HG02981 (cell line): ENCODE results near the gene CD300LG.

ENCODE experiments used
- ATAC-seq: cut with Tn5 transposase; IDR thresholded peaks from one replicate; pipeline ENCODE4 v1.9.1; 2021; ENCODE audit warnings: mild to moderate bottlenecking, moderate library complexity; ENCODE audit not compliant: unreplicated experiment

Gene CD300LG

DNA sequence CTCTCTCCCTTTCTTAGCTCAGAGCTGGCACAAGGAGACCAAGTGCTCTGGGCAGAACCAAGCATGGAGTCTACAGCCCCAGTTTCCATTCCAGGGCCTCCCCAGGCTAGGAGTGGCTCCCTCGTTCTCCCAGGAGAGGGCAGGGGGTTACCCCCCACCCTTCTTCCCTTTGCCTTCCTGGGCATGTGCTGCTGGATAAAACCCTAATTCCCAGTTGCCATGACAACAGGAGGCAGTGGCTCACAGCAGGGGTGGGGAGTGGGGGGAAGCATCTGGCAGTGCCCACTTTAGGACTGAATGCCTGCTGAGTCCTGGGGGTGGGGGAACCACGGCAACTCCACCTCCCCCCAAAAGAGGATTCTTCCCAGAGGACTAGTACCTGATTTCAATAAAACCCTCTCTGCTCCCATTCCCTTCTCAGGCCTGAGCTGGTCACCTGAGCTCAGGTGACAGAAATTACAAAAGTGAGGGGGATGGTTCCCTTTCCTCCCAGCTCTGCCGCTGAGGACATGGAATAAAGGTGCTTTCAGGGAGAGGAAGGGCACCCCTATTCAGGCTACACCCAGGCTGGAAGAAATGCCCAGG lies 58.5 kb downstream of the CD300LG start:
- no peak for ATAC-seq

DNA sequence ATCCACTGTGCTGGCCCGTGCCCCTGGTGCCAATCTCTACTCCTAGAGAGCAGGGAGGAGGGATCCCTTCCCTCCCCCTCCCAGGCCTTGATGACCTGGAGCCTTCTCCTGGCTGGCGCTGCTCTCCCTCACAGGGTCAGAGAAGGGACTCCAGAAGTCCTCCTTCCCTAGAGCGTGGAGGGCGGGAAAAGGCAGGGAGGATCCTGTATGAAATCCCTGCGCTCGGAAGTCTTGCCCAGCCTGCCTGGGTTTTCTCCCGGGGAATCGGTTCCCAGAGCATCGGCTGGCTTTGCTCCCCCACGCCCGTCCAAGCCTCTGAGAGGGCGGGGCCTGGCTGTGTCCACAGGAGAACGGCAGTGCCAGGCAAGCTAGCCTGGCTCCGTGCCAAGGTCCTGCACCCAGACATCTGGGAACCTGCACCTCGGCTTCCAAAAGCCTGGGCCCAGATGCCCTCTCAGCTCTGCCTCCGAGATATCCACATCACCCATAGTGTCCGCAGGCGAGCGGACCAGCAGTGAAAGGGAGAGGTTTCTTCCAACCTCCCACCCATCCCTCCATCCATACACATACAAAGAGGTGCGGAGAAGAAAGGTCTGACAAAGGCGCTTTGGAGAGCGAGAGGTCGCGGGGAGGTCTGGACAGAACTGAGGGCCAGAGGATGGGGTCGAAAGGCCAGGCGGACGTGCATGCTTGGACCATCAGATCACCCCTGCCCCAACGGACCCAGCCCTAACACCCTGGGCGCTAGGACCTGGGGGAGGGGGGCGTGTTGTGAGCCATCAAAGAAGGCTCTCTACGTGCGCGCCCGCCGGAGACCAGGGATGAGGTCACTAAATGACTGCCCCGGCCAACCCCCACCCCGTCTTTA lies 59.2 kb downstream of the CD300LG start:
- no peak for ATAC-seq

DNA sequence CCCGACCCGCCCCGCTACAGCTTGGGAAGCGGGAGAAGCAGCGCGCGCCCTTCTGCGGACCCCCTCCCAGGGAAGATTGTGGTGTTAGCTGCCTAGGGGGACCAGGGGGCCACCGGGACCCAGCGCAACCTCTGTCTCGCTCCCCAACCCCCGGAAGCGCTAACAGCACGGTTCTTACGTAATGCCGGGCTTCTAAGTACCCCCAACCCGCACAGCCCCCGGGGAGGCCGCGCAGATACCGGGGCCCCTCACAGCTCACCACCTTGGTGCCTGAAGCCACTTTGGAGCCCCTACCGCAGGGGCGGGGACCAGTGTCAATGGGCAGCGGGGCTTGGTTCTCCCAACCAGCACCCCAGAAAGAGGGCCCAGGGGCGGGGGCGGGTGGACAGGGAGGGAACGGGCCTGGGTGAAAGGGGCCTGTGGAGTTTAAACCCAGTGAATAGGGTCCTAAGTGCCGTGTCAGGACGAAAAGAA lies 60.0 kb downstream of the CD300LG start:
- no peak for ATAC-seq

DNA sequence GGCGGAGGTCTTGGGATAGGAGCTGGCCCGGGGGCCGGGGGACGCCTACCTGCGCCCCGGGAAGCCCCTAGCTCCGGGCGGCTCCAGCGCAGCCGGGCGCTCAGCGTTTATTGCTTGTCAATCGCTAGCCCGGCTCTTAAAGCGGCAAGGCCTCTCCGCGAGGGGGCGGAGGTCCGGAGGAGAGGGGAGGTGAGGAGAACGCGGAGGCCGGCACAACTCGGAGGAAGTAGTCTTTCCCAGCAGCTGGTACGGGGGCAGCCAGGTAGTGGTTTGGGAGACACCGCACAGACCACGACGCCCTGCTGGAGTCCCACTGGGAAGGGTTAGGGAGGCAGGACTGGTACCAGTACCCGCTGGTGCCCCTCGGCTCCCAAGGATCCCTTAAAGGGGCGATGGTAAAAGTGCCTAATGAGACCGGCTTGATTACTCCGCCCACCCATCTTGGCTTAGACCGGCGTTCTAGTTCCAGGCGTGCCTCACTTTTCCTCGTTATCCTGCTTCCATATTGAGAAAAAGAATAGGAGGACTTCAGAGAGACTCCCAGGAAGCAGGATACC lies 60.5 kb downstream of the CD300LG start, which contains the start of gene MPP2:
Gene MPP2 (minus strand): TSS at position 112 of the 557 bp plus-strand sequence. CDS start 3,076 bp downstream, outside the sequence.
- ATAC-seq, result no peak

DNA sequence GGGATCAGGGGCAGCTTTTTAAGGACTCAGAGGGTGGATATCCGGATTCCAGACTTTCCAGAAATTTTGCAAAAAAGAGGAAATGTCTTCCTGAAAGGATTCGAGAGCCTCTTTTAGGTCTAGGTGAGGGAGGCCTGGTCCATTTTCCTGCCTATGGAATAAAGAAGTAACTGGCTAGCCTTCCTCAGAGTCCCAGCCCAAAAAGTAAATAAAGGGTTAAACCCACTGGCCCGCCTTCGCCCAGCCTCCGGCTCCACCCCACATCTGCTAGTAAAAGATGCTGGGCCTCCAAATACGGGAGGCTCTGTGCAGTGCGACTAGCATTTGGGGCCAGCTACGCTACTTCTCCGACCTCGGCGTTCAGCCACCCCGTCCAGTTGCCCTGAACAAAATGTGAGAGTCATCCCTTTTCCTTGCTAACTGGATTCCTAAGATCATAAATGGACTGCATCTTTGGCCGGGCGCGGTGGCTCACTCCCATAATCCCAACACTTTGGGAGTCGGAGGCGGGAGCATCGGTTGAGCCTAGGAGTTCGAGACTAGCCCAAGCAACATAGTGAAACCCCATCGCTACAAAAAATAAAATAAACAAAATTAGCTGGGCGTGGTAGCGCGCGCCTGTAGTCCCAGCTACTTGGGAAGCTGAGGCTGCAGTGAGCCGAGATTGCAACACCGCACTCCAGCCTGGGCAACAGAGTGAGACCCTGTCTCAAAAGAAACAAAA lies 61.2 kb downstream of the CD300LG start:
- no peak for ATAC-seq

DNA sequence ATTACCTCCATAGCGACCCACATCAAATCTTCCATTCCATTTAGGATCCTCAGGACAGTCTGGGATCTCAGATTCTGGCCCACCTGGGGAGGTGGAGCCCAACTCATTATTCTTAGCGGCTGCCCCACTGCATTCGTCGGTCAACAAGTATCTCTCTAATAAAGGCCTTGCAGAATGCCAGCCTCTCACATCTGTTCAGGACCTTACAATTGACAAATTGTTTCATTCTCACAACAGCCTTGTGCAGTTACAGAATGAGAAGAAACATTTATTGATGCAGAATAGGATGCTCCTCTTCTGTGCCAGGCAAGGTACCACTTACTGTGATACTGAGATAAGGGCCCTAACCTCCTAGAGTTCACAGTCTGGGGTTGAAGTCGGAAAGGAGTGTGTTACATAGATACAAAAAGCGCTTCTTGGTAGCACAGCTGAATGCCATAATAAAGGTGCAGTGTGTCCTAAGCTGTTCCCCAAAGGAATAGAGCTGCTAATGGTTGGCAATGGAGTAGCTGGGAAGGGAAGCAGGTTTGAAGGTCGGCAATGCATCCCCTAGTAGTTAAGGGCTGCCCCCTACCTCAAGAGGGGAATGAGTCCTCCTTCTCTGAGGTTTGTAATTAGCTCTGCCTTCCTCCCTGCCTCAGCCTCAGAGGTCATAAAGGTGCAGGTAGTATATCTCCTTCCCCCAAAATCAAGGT lies 62.7 kb downstream of the CD300LG start:
- no peak for ATAC-seq

DNA sequence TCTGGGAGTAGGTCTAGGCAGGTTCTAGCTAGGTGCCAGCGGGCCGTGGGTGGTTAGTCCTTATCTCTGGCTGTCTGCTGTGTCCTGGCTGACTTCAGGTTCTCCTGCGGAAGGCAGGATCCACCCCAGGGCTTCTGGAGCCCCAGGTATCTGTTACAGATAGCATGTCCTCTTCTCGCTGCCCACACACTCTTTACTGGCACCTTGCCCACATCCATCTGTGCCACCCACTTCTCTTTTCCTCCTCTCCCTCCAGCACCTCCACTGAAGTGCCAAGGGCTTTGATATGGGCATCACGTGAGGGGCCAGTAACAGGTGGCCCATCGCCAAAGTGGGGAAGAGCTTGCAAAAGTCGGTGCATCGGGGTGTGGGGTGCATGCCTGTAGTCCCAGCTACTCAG lies 64.9 kb downstream of the CD300LG start:
- ATAC-seq, result no peak

DNA sequence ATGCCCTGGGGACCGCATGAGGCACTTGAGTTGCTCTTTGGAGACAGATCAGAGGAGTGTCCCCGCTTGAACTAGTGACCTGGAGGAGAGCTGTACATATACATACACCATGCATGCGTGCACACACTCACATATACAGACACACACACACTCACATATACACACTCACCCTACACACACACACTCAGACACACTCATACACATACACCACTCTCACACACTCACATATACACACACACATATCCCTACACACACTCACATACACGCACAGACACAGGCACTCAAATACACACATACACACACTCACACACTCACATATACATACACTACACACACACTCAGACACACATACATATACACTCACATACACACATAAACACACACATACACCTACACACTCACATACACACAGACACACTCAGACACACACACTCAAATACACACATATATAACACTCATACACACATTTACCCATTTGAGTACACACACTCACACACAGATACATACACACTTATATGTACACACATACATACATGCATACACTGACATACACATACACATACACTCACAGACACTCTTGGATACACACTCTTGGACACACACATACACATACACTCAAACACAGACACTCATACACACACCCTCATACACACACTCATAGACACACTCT lies 65.8 kb downstream of the CD300LG start:
- ATAC-seq, result no peak
